Endothelial cell of umbilical vein (primary cell): Measurements from ENCODE around the gene WDR72. TPM values are rescaled to one million over a fixed set of nuclear protein-coding genes. Genes with fewer than 3 reads are reported as not detected.

Experiments used
- BruUV-seq: library from RNA; stranded (reverse); fragments of 400-500 nt; replicated peaks from 2 replicates; lab custom pipeline; 2021; lab: Mats Ljungman, UMichigan
- CTCF ChIA-PET: fragments of 300-600, 350-600 bp; sonication (Branson Sonifier 250); formaldehyde crosslinking; loops from one replicate; lab custom pipeline; 2021; ENCODE audit warnings: antibody characterized with exemption, inconsistent platforms; lab: Charles Lee
- POLR2A ChIA-PET: fragments of 300-600, 350-600 bp; sonication (Branson Sonifier 250); formaldehyde crosslinking; loops from one replicate; lab custom pipeline; 2021; ENCODE audit warnings: antibody characterized with exemption, inconsistent platforms; lab: Charles Lee
- DNase-seq: peaks from one replicate; pipeline ENCODE4 v3.0.0-alpha.2; 2011; ENCODE audit warnings: low read depth, low spot score
- FAIRE-seq: peaks from 2 replicates; lab custom pipeline; 2011; peaks lifted over from hg19 to GRCh38; lab: Jason Lieb, UNC
- H2AFZ ChIP-seq: 2 replicates; pipeline ENCODE4 v1.6.0; 2012; ENCODE audit warnings: low read depth, low read length, control low read depth, inconsistent platforms
- H3K27ac ChIP-seq: 2 replicates; pipeline ENCODE4 v1.5.1; 2011; ENCODE audit warnings: low read depth, mild to moderate bottlenecking, control low read depth, low read length, moderate library complexity; ENCODE audit not compliant: insufficient read depth
- H3K27me3 ChIP-seq, 2 experiments: 2 replicates each; pipeline versions ENCODE4 v1.6.0 to v1.6.1; 2011; ENCODE audit warnings: low read length in 2 of 2, mixed read lengths in 1 of 2; ENCODE audit not compliant: control insufficient read depth in 2 of 2, insufficient read depth in 2 of 2
- H3K36me3 ChIP-seq, 2 experiments: 2 replicates in 1 of 2; 3 replicates in 1 of 2; pipeline ENCODE4 v1.5.1; 2011; ENCODE audit warnings: low read length in 2 of 2, mild to moderate bottlenecking in 1 of 2, moderate library complexity in 1 of 2; ENCODE audit not compliant: control insufficient read depth in 2 of 2, insufficient read depth in 2 of 2; ENCODE audit errors: extremely low read depth in 1 of 2
- H3K4me1 ChIP-seq: 3 replicates; pipeline ENCODE4 v1.5.1; 2011; ENCODE audit warnings: mild to moderate bottlenecking, low read length; ENCODE audit not compliant: control insufficient read depth, insufficient read depth; ENCODE audit errors: extremely low read depth
- H3K4me2 ChIP-seq: 2 replicates; pipeline ENCODE4 v1.6.1; 2011; ENCODE audit warnings: low read length, control low read depth, mixed read lengths; ENCODE audit not compliant: insufficient read depth
- H3K4me3 ChIP-seq, 3 experiments: fragments of 200-600 bp in 1 of 3; sonication (generic), shearing (Covaris generic) in 1 of 3; replicated peaks in 1 of 3; 2 replicates each; pipeline ENCODE4 v1.5.1; 2011 to 2016; ENCODE audit warnings: control low read depth in 3 of 3, low read length in 3 of 3, mild to moderate bottlenecking in 2 of 3, inconsistent platforms in 1 of 3, low read depth in 1 of 3, moderate library complexity in 1 of 3; ENCODE audit not compliant: insufficient read depth in 1 of 3
- H3K79me2 ChIP-seq: 2 replicates; pipeline ENCODE4 v1.6.0; 2012; ENCODE audit warnings: low read length, inconsistent platforms; ENCODE audit not compliant: control insufficient read depth, insufficient read depth
- H3K9ac ChIP-seq: replicated peaks from 2 replicates; pipeline ENCODE3; 2011; ENCODE audit warnings: low read length, control low read depth; ENCODE audit not compliant: insufficient read depth; ENCODE audit errors: extremely low read depth
- H3K9me1 ChIP-seq: replicated peaks from 3 replicates; pipeline ENCODE4 v1.6.0; 2011; ENCODE audit warnings: mild to moderate bottlenecking, low read length; ENCODE audit not compliant: control insufficient read depth, insufficient read depth; ENCODE audit errors: extremely low read depth
- H3K9me3 ChIP-seq: replicated peaks from 2 replicates; pipeline ENCODE4 v1.5.1; 2012; ENCODE audit warnings: low read length, inconsistent platforms; ENCODE audit not compliant: control insufficient read depth, insufficient read depth
- H4K20me1 ChIP-seq: replicated peaks from 2 replicates; pipeline ENCODE3; 2011; ENCODE audit warnings: mild to moderate bottlenecking, low read length; ENCODE audit not compliant: control insufficient read depth, insufficient read depth; ENCODE audit errors: extremely low read depth
- EZH2 ChIP-seq: IDR thresholded peaks from 2 replicates; pipeline ENCODE4 v1.6.1; 2012; ENCODE audit warnings: borderline replicate concordance, low read depth, mild to moderate bottlenecking, moderate library complexity, low read length, inconsistent platforms; ENCODE audit not compliant: severe bottlenecking
- FOS ChIP-seq: IDR thresholded peaks from 2 replicates; pipeline ENCODE4 v1.6.1; 2011; ENCODE audit warnings: mild to moderate bottlenecking, low read length, moderate library complexity, borderline replicate concordance; ENCODE audit not compliant: insufficient read depth
- GATA2 ChIP-seq: IDR thresholded peaks from 2 replicates; pipeline ENCODE4 v1.7.0; 2011; ENCODE audit warnings: low read depth, mild to moderate bottlenecking, moderate library complexity, mixed read lengths, low read length; ENCODE audit not compliant: insufficient read length, insufficient read depth
- JUN ChIP-seq: IDR thresholded peaks from 2 replicates; pipeline ENCODE4 v1.6.1; 2011; ENCODE audit warnings: borderline replicate concordance, low read depth; ENCODE audit not compliant: insufficient read length, insufficient read depth
- MYC ChIP-seq: IDR thresholded peaks from one replicate; pipeline ENCODE4 v1.6.1; 2011; ENCODE audit warnings: mild to moderate bottlenecking, low read depth, low read length
- POLR2A ChIP-seq: IDR thresholded peaks from 2 replicates; pipeline ENCODE4 v1.6.1; 2012; ENCODE audit warnings: low read depth, mild to moderate bottlenecking, control low read depth, low read length
- POLR2AphosphoS5 ChIP-seq: IDR thresholded peaks from 2 replicates; pipeline ENCODE4 v1.6.1; 2012; ENCODE audit warnings: low read depth, mild to moderate bottlenecking, control low read depth, low read length, moderate library complexity; ENCODE audit not compliant: insufficient read depth
- dilution Hi-C: fragments of 300-500 bp; cut with MboI; formaldehyde crosslinking; loops from one replicate; pipeline ENCODE4 v1.15.0; 2019; ENCODE audit warnings: low sequenced_read_pairs; ENCODE audit not compliant: extremely low pct_ligation_motif_present
- intact Hi-C: fragments of 100-400 bp; cut with micrococcal nuclease; formaldehyde crosslinking; loops from one replicate; pipeline ENCODE4 v1.10.0; 2022
- polyA plus RNA-seq, 4 experiments: library from polyadenylated mRNA; depleted of rRNA in 3 of 4; stranded (reverse) in 3 of 4; unstranded in 1 of 4; fragments of >200 nt; gene quantifications; 2 replicates each; pipeline versions ENCODE4 v1.2.1 to v1.2.3, GENCODE V29; 2011 to 2012; ENCODE audit warnings: missing spikeins in 1 of 4
- total RNA-seq: library from RNA; stranded (reverse); gene quantifications from 2 replicates; pipeline ENCODE4 v1.2.3, GENCODE V29; 2021
- TF ChIP-seq, protein P1 (sequence below), 2 donors: IDR thresholded peaks; 1 replicate in 1 of 2; 2 replicates in 1 of 2; pipeline ENCODE4 v1.5.1; 2011; ENCODE audit warnings: low read length in 2 of 2, mild to moderate bottlenecking in 2 of 2, moderate library complexity in 2 of 2, control low read depth in 1 of 2, inconsistent platforms in 1 of 2, low read depth in 1 of 2; ENCODE audit not compliant: insufficient read depth in 1 of 2; ENCODE audit errors: extremely low read depth in 1 of 2

Gene WDR72
- total and polyA plus RNA-seq, 2 donors (not counting 3 experiments of a cell fraction or from before 2014, with no cell fraction given) = not detected

DNA sequence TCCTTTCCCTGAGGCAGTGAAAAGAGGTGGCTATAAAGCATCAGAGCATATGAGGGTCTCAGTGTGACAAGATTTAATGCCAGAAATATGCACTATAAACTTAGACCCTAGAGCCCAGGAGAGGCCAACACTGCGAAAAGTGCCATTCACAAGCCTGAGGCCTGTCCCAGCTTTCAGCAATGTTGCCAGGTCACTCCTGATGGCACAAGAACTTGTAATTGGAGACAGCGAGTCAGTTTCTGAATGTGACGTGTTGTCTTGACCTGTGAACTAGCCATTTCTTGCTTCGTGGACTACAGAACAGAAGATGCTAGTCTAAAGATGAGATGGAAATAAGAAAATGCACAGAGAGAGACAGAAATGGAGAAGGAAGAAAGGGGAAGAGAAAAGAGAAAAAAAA, 87.9 kb downstream of the WDR72 start:
- Histone ChIP-seq H3K9ac (no peak overlapping the region), H3K27me3 (no peaks in the 10 kb centered on the region), H3K9me3 (no peaks in the 10 kb centered on the region), H3K4me2 (no peak overlapping the region), H3K9me1 (no peaks in the 10 kb centered on the region), H3K4me1 (no peaks in the 10 kb centered on the region), H3K27ac (no peak overlapping the region), H3K79me2 (no peaks in the 10 kb centered on the region), H4K20me1 (no peaks in the 10 kb centered on the region), H3K4me3 (no peak overlapping the region), H3K36me3 (no peaks in the 10 kb centered on the region), H2AFZ (no peak overlapping the region)
- no peak for TF ChIP-seq POLR2AphosphoS5
- no peak for TF ChIP-seq FOS
- no peak for TF ChIP-seq EZH2
- no peak for TF ChIP-seq GATA2
- no peak for TF ChIP-seq POLR2A
- no peak for TF ChIP-seq MYC
- TF ChIP-seq, protein P1, sequence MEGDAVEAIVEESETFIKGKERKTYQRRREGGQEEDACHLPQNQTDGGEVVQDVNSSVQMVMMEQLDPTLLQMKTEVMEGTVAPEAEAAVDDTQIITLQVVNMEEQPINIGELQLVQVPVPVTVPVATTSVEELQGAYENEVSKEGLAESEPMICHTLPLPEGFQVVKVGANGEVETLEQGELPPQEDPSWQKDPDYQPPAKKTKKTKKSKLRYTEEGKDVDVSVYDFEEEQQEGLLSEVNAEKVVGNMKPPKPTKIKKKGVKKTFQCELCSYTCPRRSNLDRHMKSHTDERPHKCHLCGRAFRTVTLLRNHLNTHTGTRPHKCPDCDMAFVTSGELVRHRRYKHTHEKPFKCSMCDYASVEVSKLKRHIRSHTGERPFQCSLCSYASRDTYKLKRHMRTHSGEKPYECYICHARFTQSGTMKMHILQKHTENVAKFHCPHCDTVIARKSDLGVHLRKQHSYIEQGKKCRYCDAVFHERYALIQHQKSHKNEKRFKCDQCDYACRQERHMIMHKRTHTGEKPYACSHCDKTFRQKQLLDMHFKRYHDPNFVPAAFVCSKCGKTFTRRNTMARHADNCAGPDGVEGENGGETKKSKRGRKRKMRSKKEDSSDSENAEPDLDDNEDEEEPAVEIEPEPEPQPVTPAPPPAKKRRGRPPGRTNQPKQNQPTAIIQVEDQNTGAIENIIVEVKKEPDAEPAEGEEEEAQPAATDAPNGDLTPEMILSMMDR (IDR thresholded peaks at IDR 0.05; ENCODE audit: extremely low read depth in 1 of 2, insufficient read depth in 1 of 2, low read depth in 1 of 2, low read length in 2 of 2) = no peak
- no peak for TF ChIP-seq JUN
- FAIRE-seq (no peak), DNase-seq (no peak)
- BruUV-seq = no TSS peak
- POLR2A ChIA-PET = no interaction called here
- intact Hi-C loops (no loop called here), dilution Hi-C loops (no loop called here)
- CTCF ChIA-PET = no interaction called here
